ENCODE measurements around the gene EEFSEC.

EEFSEC gene

DNA sequence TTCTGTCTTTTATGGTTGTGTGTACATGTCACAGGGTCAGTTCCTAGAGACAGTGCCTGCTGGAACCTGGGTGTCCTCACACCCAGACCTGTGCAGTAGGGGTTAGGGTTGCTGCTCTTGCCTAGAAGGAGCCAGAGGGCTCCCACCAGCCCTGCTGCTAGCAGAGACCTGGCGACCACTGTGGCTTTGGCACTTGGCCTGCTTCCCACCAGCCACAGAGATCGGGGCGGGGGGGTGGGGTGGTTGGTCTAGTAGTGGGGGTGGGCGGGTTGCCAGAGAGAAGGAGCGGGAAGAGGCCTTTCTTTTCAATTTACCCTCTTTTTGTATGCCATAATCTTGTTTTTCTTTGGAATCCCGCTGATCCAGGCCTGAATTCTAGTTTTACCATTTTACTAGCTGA lies 29.4 kb downstream of the EEFSEC start:
- DNase-seq (ENCODE audit: low read depth in 2 of 2): no peak

GRCh38 chr3:128185630-128186447 lies 32.6 kb downstream of the EEFSEC start:
- no peak for DNase-seq (ENCODE audit: low read depth in 2 of 2)

GRCh38 chr3:128187495-128187894 lies 34.2 kb downstream of the EEFSEC start:
- no peak for DNase-seq (ENCODE audit: low read depth in 2 of 2)

- DNase-seq (ENCODE audit: low read depth in 2 of 2): no peak
Measured at GRCh38 chr3:128188326-128188725, 35.0 kb downstream of the EEFSEC start.

DNA sequence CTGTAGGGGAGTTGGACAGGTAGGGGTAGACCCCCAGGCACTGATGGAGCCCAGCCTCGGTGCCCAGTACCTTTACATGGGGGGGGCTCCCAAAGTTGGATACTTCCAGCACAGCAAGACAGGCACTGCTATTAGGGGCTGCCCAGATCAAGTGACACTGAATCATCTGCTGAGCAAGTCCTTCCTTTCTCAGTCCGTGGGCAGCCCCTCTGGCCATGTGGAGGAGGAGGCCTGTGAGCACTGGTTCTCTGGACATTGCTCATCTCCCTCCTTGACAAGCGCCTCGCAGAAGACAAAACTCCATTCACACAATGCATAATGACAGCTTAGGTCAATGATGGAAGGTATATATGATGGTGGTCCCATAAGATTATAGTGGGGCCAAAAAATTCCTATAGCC lies 35.7 kb downstream of the EEFSEC start:
- no peak for DNase-seq (ENCODE audit: low read depth in 2 of 2)

DNA sequence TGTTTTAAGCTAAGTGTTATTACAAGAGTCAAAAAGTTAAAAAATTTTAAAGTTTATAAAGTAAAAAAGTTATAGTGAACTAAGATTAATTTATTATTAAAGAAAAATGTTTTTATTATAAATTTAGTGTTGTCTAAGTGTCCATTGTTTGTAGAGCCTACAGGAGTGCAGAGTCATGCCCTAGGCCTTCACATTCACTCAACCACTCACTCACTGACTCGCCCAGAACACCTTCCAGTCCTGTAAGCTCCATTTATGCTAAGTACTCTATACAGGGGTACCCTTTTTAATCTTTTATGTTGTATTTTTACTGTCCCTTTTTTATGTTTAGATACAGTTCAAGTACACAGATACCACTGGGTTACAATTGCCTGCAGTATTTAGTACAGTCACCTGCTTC lies 37.2 kb downstream of the EEFSEC start:
- DNase-seq (ENCODE audit: low read depth in 2 of 2): no peak

DNA sequence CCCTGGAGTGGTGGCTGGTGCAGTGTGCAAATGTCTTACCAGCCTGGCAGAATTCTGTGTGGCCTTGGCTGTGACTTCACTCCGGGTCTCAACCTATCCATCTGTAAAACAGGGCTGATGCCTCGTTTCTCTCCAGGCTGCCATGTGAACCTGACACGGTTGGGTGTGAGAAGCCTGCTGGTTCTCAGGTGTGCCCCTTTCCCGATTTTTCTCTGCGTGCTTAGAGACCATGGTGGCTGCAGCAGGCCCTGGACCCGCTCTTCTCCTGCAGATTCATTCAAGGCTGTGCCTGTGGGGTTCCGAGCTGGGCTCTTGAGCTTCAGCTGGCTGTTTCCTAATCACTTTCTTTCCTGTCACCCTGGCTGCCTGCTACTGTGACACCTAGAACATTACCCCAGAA lies 38.9 kb downstream of the EEFSEC start:
- DNase-seq (ENCODE audit: low read depth in 2 of 2): no peak

- no peak for DNase-seq (ENCODE audit: low read depth in 2 of 2)
Measured at GRCh38 chr3:128193168-128193567, 39.9 kb downstream of the EEFSEC start.

DNA sequence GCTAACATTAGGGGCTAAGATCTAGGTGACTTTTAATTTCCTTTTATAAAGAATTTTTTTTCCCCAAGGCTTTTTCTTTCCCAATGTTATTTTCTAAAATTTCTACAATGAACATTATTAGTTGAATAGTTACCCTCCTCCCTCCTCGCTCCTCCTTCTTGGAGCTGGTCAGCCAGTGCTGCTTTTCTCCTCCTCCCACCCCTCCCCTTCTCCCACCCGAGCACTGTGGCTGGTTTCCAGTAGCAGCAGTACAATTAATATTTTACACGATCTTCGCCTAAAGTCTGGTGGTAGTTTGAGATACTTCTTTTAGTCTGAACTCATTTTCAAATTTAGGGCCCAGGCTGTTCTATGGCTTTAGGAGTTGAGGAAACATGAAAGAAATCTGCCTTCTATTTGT lies 41.6 kb downstream of the EEFSEC start:
- DNase-seq (ENCODE audit: low read depth in 2 of 2): no peak

- no peak for DNase-seq (ENCODE audit: low read depth in 2 of 2)
Measured at GRCh38 chr3:128195369-128195768, 42.1 kb downstream of the EEFSEC start.

- no peak for DNase-seq (ENCODE audit: low read depth in 2 of 2)
Measured at GRCh38 chr3:128195802-128196201, 42.5 kb downstream of the EEFSEC start.

DNA sequence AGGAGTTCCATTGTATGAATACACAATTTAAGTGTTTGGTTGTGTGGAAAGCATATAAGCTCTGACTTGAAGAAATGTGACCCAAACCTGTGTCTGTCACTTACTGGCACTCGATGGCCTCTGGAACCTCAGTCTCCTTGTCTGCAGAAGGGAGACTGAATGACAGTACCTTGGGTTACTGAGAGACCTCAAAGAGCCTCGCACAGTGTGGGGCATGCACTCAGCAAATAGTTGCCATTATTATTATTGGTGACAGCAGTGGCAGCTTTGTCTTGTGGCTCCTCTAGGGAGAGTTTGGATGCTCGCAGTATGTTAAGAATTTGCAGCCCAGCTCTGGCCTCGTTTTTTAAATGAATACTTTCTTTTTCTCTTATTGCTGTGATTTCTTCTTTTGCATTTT lies 43.4 kb downstream of the EEFSEC start:
- DNase-seq (ENCODE audit: low read depth in 2 of 2): no peak

GRCh38 chr3:128197855-128198254 lies 44.6 kb downstream of the EEFSEC start:
- DNase-seq (ENCODE audit: low read depth in 2 of 2): no peak

DNA sequence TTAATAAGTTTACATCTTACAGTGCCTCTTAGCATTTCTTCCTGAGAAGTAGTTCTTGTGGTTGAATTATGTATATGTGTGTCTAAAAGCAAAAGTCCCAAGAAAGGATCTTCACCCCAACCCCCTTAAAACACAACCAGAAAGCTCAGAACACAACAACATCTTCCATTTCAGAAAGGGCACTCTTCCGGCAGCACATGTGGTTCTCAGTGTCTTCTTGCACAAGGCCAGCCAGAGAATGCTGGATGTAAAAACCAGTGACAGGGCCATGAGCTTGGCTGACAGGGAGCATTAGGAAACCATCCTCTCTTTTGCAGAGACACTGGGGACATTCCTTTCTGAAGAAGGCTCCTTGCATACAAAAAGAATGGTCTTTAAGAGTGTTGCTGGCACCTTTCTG lies 45.0 kb downstream of the EEFSEC start:
- no peak for DNase-seq (ENCODE audit: low read depth in 2 of 2)

- DNase-seq (ENCODE audit: low read depth in 2 of 2): no peak
Measured at GRCh38 chr3:128199110-128199509, 45.8 kb downstream of the EEFSEC start.

- no peak for DNase-seq (ENCODE audit: low read depth in 2 of 2)
Measured at GRCh38 chr3:128201158-128201755, 48.0 kb downstream of the EEFSEC start.

DNA sequence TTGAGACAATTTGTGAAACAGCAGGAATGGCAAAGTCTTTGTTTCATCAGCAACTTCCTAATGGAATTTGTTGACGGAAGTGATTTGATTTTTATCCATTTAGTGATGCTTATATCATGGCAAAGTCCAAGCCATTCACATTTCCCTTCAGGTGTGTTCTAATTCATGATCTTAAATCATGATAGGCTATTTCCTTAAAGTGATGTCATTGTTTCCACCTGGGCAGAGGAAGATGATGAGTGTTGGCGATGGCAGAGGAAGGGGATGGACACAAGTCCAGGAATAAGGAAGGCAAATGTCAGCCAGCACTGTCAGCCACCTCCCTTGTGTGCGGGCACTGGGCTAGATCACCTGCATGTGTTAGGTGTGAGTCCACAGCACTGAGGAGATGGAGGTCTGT lies 49.9 kb downstream of the EEFSEC start:
- no peak for DNase-seq (ENCODE audit: low read depth in 2 of 2)

GRCh38 chr3:128205558-128206145 lies 52.4 kb downstream of the EEFSEC start:
- DNase-seq (ENCODE audit: low read depth in 2 of 2): no peak

DNA sequence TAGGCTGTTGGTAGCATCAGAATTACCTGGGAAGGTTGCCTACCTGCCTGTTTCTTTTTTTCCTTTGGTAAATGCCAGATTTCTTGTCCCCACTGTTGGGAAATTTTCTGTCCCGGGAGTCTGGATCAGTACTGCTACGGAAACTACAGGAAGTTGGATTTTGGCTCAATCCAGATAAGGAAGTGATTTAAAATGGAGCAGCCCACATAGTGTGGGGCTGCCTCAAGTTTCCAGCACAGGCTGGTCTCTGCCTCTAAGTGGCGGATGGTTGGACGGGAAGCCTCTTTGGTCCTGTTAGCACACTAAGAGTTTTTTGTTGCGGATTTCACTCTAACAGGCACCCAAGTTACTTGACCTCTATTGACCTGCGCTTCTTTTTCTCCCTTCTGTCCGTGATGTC lies 54.7 kb downstream of the EEFSEC start:
- no peak for DNase-seq (ENCODE audit: low read depth in 2 of 2)

DNA sequence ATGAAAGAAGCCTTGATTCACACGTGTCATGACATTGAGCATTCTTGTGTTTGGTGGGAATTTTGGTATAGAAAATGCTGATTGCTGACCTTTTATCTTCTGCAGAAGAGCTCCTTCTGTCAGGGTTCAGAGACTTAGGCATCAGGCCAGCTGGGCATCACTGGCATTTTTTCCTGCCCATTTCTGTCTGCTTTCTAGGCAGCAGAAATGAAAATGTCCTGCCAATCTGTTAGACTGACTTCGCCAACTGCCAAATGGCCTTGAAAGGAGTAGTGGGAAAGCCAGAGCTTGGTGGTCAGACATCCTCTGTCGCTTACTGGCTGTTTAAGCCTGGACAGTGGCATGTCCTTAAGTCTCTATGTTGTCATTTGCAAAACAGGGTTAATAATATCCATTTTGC lies 57.4 kb downstream of the EEFSEC start:
- DNase-seq (ENCODE audit: low read depth in 2 of 2): no peak

- no peak for DNase-seq (ENCODE audit: low read depth in 2 of 2)
Measured at GRCh38 chr3:128214056-128214455, 60.8 kb downstream of the EEFSEC start.

DNA sequence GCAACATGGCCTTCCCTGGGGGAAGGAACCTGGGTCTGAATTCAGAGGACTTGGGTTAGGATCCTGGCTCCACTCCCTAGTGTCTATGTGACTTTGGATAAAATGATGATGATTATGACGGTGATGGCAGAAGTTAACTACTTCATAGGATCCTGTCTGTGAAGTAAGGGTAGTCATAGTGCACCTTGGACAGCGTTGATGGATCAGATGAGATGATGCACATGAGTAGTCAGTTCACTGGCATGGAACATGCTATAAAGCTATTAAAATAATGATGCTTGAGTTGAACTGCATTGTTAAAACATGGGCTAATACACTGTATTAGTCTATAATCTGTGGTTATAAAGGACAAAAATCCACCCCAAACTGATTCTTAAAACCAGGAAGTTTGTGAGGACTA lies 62.0 kb downstream of the EEFSEC start:
- no peak for DNase-seq (ENCODE audit: low read depth in 2 of 2)

DNA sequence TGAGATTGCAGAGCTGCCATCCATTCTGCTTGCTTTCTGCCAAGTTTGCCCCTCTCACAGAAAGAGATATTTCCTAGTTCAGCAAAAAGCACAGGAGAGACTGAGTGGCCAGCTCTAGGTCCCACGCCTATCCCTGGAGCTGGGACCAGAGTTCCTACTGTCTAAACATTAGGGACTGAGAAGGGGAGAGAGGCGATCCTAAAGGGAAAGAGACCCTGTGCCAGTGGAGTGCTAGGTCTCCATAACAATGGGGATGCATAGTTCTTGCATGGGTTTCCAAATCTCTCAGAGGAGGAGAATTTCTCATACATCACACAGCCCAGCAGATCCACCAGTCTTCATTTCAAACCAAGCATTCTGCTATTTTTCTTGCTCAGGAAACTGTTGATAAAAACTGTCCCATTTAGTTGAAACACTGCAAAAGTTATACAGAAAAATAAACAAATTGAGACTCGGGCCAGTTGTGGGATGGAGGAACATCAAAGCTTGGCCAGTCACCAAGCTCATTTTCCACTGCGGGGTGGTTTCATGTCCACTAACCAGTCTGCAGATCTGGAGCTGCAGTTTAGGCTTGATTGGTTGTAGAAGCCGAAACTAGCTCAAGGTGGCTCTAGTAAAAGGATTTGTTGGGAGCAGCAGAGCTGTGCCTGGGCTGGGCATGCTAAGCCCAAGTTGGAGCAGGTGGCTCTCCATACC lies 62.7 kb downstream of the EEFSEC start:
- no peak for DNase-seq (ENCODE audit: low read depth in 2 of 2)
